Gastroesophageal sphincter (tissue), 4 donors: Measurements from ENCODE around the gene TK1. TPM values are rescaled to one million over a fixed set of nuclear protein-coding genes. Genes with fewer than 3 reads are reported as not detected.

ENCODE experiments used
- ATAC-seq: fragments of 150-250 bp; one replicate; pipeline ENCODE4 v1.9.1; 2016; ENCODE audit warnings: mild to moderate bottlenecking, moderate library complexity
- H3K27ac ChIP-seq, 4 donors: fragments of 200-600 bp; sonication (generic) in 3 of 4; 1 replicate in 3 of 4; 2 replicates in 1 of 4; pipeline ENCODE4 v1.5.1; 2016 to 2019
- H3K27me3 ChIP-seq: fragments of 200-600 bp; sonication (generic); one replicate; pipeline ENCODE4 v1.5.1; 2019
- H3K36me3 ChIP-seq, 2 donors: fragments of 200-600 bp; sonication (generic); one replicate each; pipeline ENCODE4 v1.5.1; 2019; ENCODE audit warnings: control low read depth in 1 of 2
- H3K4me1 ChIP-seq, 3 donors: fragments of 200-600 bp; sonication (generic); 1 replicate in 2 of 3; 2 replicates in 1 of 3; pipeline ENCODE4 v1.5.1; 2016 to 2019; ENCODE audit warnings: control low read depth in 2 of 3
- H3K4me3 ChIP-seq, 2 donors: fragments of 200-600 bp; sonication (generic); one replicate each; pipeline ENCODE4 v1.5.1; 2019; ENCODE audit warnings: mild to moderate bottlenecking in 1 of 2, moderate library complexity in 1 of 2
- H3K9me3 ChIP-seq, 3 donors: fragments of 200-600 bp; sonication (generic); one replicate each; pipeline ENCODE4 v1.5.1; 2017 to 2019; ENCODE audit warnings: control low read depth in 2 of 3
- CTCF ChIP-seq, 4 experiments: fragments of 200-600 bp in 2 of 4; fragments of 450-650 bp in 2 of 4; sonication (generic) in 1 of 4; IDR thresholded peaks; one replicate each; pipeline ENCODE4 v1.5.1; 2017 to 2019; ENCODE audit warnings: antibody characterized with exemption in 4 of 4, mild to moderate bottlenecking in 2 of 4, moderate library complexity in 2 of 4
- EP300 ChIP-seq: sonication (generic); formaldehyde crosslinking; IDR thresholded peaks from one replicate; pipeline ENCODE4 v1.6.1; 2017; ENCODE audit warnings: antibody characterized with exemption, mild to moderate bottlenecking
- POLR2A ChIP-seq, 2 donors: fragments of 450-650 bp; IDR thresholded peaks; one replicate each; pipeline ENCODE4 v1.6.1; 2017; ENCODE audit warnings: antibody characterized with exemption in 2 of 2, mild to moderate bottlenecking in 2 of 2, moderate library complexity in 1 of 2
- POLR2AphosphoS5 ChIP-seq: sonication (generic); formaldehyde crosslinking; IDR thresholded peaks from one replicate; pipeline ENCODE4 v1.6.1; 2017; ENCODE audit warnings: antibody characterized with exemption
- WGBS, 2 donors: methylation state at CpG; one replicate each; pipeline ENCODE4 v1.1.5; 2018; ENCODE audit warnings: low coverage in 1 of 2; 5-methylcytosine and 5-hydroxymethylcytosine counted together
- total RNA-seq, 4 donors: library from RNA; depleted of rRNA; stranded (reverse); fragments of >200 nt; gene quantifications; one replicate each; pipeline ENCODE4 v1.1.0, GENCODE V29; 2016

Gene TK1
- total RNA-seq, 4 donors from 2014 or later = 3.4 to 24.8 (median 12.1) TPM

- no peak for TF ChIP-seq POLR2A (IDR thresholded peaks at IDR 0.05)
- no peak for TF ChIP-seq EP300
- peak in 3 of 4 experiments; percentile 17 to 33 (median 33) for TF ChIP-seq CTCF (IDR thresholded peaks at IDR 0.05)
- TF ChIP-seq POLR2AphosphoS5 = peak; percentile 38
- WGBS, 2 donors = 18% methylated on average over 2 of the region's 11 CpGs; no CpG with 5 or more reads in 1 of the 2 donors
- H3K4me1 ChIP-seq = peaks cover 0 to 63% (median 22%) of the 10 kb centered on the region in 3 donors
- H3K9me3 ChIP-seq = no peaks in the 10 kb centered on the region
- H3K4me3 ChIP-seq = no peak overlapping the region
- no peaks in the 10 kb centered on the region for H3K36me3 ChIP-seq
- peak; percentile 73 for ATAC-seq
- H3K27me3 ChIP-seq = no peaks in the 10 kb centered on the region
- H3K27ac ChIP-seq = peak overlapping the region in 3 of 4 donors; percentile 65 to 67 (median 66)
Measured at GRCh38 chr17:78144147-78144719, 42.6 kb downstream of the TK1 start.

- no peak for TF ChIP-seq POLR2AphosphoS5
- TF ChIP-seq POLR2A (IDR thresholded peaks at IDR 0.05) = no peak
- no peak for TF ChIP-seq CTCF (IDR thresholded peaks at IDR 0.05)
- TF ChIP-seq EP300 = no peak
- no peak overlapping the region for H3K4me3 ChIP-seq
- H3K27ac ChIP-seq = peak overlapping the region in 3 of 4 donors; percentile 65 to 67 (median 66)
- H3K9me3 ChIP-seq = no peaks in the 10 kb centered on the region
- 93% methylated on average over 5 of the region's 21 CpGs; no CpG with 5 or more reads in 1 of the 2 donors for WGBS, 2 donors
- ATAC-seq = no peak
- H3K27me3 ChIP-seq = no peaks in the 10 kb centered on the region
- H3K36me3 ChIP-seq = no peaks in the 10 kb centered on the region
- H3K4me1 ChIP-seq = peaks cover 0 to 60% (median 22%) of the 10 kb centered on the region in 3 donors
Measured at GRCh38 chr17:78143214-78144146, 43.4 kb downstream of the TK1 start.

GRCh38 chr17:78142119-78142861 lies 44.6 kb downstream of the TK1 start:
- H3K9me3 ChIP-seq = no peaks in the 10 kb centered on the region
- no peak for ATAC-seq
- H3K4me3 ChIP-seq = no peak overlapping the region
- H3K36me3 ChIP-seq = no peaks in the 10 kb centered on the region
- H3K27ac ChIP-seq = no peak overlapping the region
- H3K4me1 ChIP-seq = peaks cover 0 to 60% (median 22%) of the 10 kb centered on the region in 3 donors
- TF ChIP-seq POLR2A (IDR thresholded peaks at IDR 0.05) (no peak), POLR2AphosphoS5 (no peak)
- 20 to 60% methylated on average over 1 to 2 of the region's 16 CpGs for WGBS, 2 donors
- H3K27me3 ChIP-seq = no peaks in the 10 kb centered on the region

- H3K36me3 ChIP-seq = no peaks in the 10 kb centered on the region
- H3K27ac ChIP-seq = peak overlapping the region in 1 of 4 donors; percentile 12
- no peaks in the 10 kb centered on the region for H3K27me3 ChIP-seq
- H3K9me3 ChIP-seq = no peaks in the 10 kb centered on the region
- WGBS, 2 donors = 60% methylated on average over 2 of the region's 20 CpGs; no CpG with 5 or more reads in 1 of the 2 donors
- no peak for ATAC-seq
- H3K4me3 ChIP-seq = no peak overlapping the region
- TF ChIP-seq POLR2A (IDR thresholded peaks at IDR 0.05) = no peak
- TF ChIP-seq POLR2AphosphoS5 = no peak
- no peak for TF ChIP-seq CTCF (IDR thresholded peaks at IDR 0.05)
- TF ChIP-seq EP300 = no peak
- H3K4me1 ChIP-seq = peaks cover 0 to 59% (median 22%) of the 10 kb centered on the region in 3 donors
Measured at GRCh38 chr17:78141437-78142118, 45.3 kb downstream of the TK1 start.
